Prostate gland (tissue), 2 donors: ENCODE data around the gene RPL37. TPM values are rescaled to one million over a fixed set of nuclear protein-coding genes. Genes with fewer than 3 reads are reported as not detected.
A peak's percentile ranks its signal among the peaks of the same experiment; 100 is the strongest.

Source experiments
- DNase-seq: peaks from one replicate; pipeline ENCODE4 v3.0.0-alpha.2; 2019; ENCODE audit warnings: low spot score
- H3K27ac ChIP-seq, 2 donors: fragments of 200-600 bp; sonication (generic); 2 replicates each; pipeline ENCODE4 v1.5.1; 2017 to 2019
- H3K27me3 ChIP-seq: fragments of 200-600 bp; sonication (generic); replicated peaks from 2 replicates; pipeline ENCODE4 v1.5.1; 2019; ENCODE audit not compliant: insufficient read depth
- H3K36me3 ChIP-seq, 2 donors: fragments of 200-600 bp; sonication (generic); 1 replicate in 1 of 2; 2 replicates in 1 of 2; pipeline versions ENCODE4 v1.5.1 to v1.8.1; 2017 to 2019
- H3K4me1 ChIP-seq: fragments of 200-600 bp; sonication (generic); replicated peaks from 2 replicates; pipeline ENCODE4 v1.5.1; 2019
- H3K4me3 ChIP-seq, 2 donors: fragments of 200-600 bp; sonication (generic); 2 replicates each; pipeline ENCODE4 v1.5.1; 2017 to 2019
- H3K9me3 ChIP-seq: fragments of 200-600 bp; sonication (generic); 2 replicates; pipeline ENCODE4 v1.5.1; 2017
- POLR2A ChIP-seq: fragments of 450-650 bp; IDR thresholded peaks from one replicate; pipeline ENCODE4 v1.6.1; 2016; ENCODE audit warnings: antibody characterized with exemption, mild to moderate bottlenecking
- POLR2AphosphoS5 ChIP-seq: sonication (generic); formaldehyde crosslinking; IDR thresholded peaks from one replicate; pipeline ENCODE4 v1.6.1; 2017; ENCODE audit warnings: antibody characterized with exemption
- WGBS: methylation state at CpG from one replicate; pipeline ENCODE4 v1.1.5; 2018; 5-methylcytosine and 5-hydroxymethylcytosine counted together
- intact Hi-C: fragments of 100-400 bp; cut with DNase I; formaldehyde crosslinking; loops from one replicate; pipeline ENCODE4 v1.14.2; 2022
- total RNA-seq, 2 donors: library from RNA; depleted of rRNA; stranded (reverse); fragments of >200 nt; gene quantifications; one replicate each; pipeline ENCODE4 v1.1.0, GENCODE V29; 2016
- TF ChIP-seq, protein P1 (sequence below), 4 experiments: fragments of 200-600 bp in 2 of 4; fragments of 450-650 bp in 2 of 4; sonication (generic) in 2 of 4; IDR thresholded peaks; 1 replicate in 3 of 4; 2 replicates in 1 of 4; pipeline ENCODE4 v1.5.1; 2016 to 2019; ENCODE audit warnings: antibody characterized with exemption in 4 of 4, mild to moderate bottlenecking in 2 of 4, moderate library complexity in 2 of 4

RPL37 gene
- total RNA-seq, 2 donors from 2014 or later = 188 to 343 TPM

DNA sequence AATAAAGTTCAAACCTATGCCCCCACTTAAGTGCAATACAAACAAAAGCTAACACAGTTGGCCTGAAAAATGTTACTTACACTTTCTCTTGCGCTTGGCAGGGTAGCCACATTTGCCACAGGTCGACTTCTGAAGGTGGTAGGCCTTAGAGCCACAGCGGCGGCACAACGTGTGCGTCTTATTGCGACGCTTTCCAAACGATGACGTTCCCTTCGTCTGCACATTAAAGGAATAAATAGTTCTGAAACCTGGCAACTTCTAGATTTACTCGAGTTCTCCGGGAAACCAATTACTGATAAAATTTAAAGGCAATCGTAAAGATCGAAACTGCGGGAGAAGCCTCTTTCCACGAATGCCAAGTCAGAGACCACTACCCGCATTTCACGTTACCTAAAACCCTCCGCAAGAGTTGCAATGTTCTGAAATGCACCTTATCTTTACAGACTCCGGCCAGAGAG, 602 bp downstream of the RPL37 start:
- no peak for DNase-seq
- no peaks in the 10 kb centered on the region for H3K4me1 ChIP-seq

DNA sequence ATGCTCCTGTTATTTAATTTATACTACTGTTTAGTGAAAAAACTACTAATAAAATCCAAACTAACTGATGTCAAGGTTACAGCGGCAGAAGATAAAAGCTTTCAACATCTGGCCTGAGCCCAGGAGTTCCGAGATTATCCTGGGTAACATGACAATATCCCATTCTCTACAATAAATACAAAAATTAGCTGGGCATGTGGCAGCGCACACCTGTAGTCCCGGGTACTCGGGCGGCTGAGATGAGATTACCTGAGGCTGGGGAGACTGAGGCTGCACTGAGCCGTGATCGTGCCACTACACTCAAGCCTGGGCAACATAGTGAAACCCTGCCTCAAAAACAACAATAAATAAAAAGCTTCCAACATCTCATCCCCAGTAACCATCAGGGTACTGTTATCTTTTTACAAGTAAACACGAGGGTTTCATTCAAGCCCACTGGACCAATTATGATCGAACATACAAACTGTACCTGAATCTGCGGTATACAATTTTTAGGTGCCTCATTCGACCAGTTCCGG, 1.3 kb downstream of the RPL37 start:
- DNase-seq = no peak
- 37% methylated on average over 13 of the region's 13 CpGs for WGBS
- no peaks in the 10 kb centered on the region for H3K27me3 ChIP-seq
- no peaks in the 10 kb centered on the region for H3K4me1 ChIP-seq
- H3K4me3 ChIP-seq = peak overlapping the region; percentile 59 to 61
- H3K36me3 ChIP-seq = peaks cover 4 to 8% of the 10 kb centered on the region in 2 donors
- TF ChIP-seq POLR2AphosphoS5 (no peak), POLR2A (no peak)
- TF ChIP-seq, protein P1, sequence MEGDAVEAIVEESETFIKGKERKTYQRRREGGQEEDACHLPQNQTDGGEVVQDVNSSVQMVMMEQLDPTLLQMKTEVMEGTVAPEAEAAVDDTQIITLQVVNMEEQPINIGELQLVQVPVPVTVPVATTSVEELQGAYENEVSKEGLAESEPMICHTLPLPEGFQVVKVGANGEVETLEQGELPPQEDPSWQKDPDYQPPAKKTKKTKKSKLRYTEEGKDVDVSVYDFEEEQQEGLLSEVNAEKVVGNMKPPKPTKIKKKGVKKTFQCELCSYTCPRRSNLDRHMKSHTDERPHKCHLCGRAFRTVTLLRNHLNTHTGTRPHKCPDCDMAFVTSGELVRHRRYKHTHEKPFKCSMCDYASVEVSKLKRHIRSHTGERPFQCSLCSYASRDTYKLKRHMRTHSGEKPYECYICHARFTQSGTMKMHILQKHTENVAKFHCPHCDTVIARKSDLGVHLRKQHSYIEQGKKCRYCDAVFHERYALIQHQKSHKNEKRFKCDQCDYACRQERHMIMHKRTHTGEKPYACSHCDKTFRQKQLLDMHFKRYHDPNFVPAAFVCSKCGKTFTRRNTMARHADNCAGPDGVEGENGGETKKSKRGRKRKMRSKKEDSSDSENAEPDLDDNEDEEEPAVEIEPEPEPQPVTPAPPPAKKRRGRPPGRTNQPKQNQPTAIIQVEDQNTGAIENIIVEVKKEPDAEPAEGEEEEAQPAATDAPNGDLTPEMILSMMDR (IDR thresholded peaks at IDR 0.05) = no peak
- intact Hi-C loops = no loop called here
- peak overlapping the region in 1 of 2 donors; percentile 90 for H3K27ac ChIP-seq
- H3K9me3 ChIP-seq = no peaks in the 10 kb centered on the region

More for the DNA sequence above, 602 bp downstream of the RPL37 start:
- Histone ChIP-seq H3K27me3 (no peaks in the 10 kb centered on the region), H3K36me3 (peaks cover 4 to 8% of the 10 kb centered on the region in 2 donors), H3K27ac (peak overlapping the region; percentile 89 to 90), H3K9me3 (no peaks in the 10 kb centered on the region), H3K4me3 (peak overlapping the region; percentile 59 to 61)
- intact Hi-C loops = no loop called here
- TF ChIP-seq, protein P1 (IDR thresholded peaks at IDR 0.05) = no peak
- no peak for TF ChIP-seq POLR2AphosphoS5
- TF ChIP-seq POLR2A = no peak
- WGBS = under 1% methylated on average over 21 of the region's 21 CpGs

DNA sequence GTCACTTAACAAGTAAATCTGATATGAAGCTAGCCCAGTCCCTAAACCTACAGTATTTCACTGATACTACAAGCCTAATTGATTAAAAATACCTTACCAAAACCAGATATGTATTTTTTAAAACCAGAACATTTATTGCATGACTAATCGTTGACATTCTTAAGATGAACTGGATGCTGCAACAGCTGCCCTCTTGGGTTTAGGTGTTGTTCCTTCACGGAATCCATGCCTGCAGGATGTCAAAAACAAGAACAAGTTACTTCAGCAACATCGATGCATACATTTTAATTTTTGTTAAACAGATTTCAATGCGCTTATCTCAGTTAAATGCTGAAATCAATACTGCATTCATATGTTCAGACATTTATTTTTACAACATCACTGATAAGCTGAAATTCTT, 2.7 kb downstream of the RPL37 start:
- peaks cover 4 to 8% of the 10 kb centered on the region in 2 donors for H3K36me3 ChIP-seq
- 89% methylated on average over 4 of the region's 4 CpGs for WGBS
- no peak overlapping the region for H3K4me3 ChIP-seq

DNA sequence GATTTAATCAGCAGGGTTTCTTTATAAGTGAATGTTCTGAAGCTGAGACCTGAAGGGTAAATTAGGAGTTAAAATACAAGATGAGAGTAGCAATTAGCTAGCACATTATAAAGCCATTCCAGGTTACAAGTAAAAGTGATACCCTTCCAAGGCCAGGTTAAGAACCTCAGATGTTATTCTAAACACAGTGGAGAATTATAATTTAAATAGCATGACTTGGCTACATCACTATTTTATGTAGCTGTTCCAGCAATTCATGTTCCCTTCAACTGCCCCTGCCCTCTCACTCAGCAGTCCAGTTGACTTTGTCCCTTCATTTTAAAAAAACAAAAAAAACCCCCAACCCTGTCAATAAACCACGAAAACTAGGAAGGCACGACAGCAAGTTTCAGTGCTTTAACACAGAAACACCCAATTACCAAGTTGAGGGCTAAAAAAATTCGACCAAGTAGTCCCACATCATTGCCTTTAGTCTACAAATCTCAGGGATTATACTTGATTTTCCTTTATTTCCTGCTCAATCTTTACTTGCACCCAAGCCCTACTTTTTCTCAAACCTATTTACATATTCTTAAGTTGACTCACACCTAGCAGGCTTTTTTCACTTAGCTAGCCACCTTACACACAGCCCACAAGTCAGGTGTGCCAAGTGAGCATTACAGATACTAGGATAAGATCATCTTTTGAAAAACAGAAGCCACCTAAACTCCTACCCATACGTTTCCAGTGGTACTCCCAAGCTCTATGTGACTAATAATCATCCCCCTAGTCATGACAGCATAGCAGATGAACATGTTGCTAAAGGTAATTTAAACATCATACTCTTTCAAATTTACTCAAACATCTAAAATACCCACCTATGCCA, 3.4 kb downstream of the RPL37 start:
- Histone ChIP-seq H3K27ac (no peak overlapping the region), H3K9me3 (no peaks in the 10 kb centered on the region), H3K36me3 (peaks cover 4 to 8% of the 10 kb centered on the region in 2 donors), H3K4me1 (no peaks in the 10 kb centered on the region), H3K27me3 (no peaks in the 10 kb centered on the region), H3K4me3 (no peak overlapping the region)
- intact Hi-C loops = no loop called here
- TF ChIP-seq POLR2A (no peak), POLR2AphosphoS5 (no peak)
- TF ChIP-seq, protein P1 (IDR thresholded peaks at IDR 0.05) = no peak
- 77% methylated on average over 4 of the region's 4 CpGs for WGBS
- no peak for DNase-seq

More for the DNA sequence above, 2.7 kb downstream of the RPL37 start:
- DNase-seq = no peak
- TF ChIP-seq POLR2AphosphoS5 = no peak
- TF ChIP-seq, protein P1 (IDR thresholded peaks at IDR 0.05) = no peak
- TF ChIP-seq POLR2A = no peak
- intact Hi-C loops = no loop called here
- H3K9me3 ChIP-seq = no peaks in the 10 kb centered on the region
- H3K27ac ChIP-seq = no peak overlapping the region
- no peaks in the 10 kb centered on the region for H3K27me3 ChIP-seq
- no peaks in the 10 kb centered on the region for H3K4me1 ChIP-seq
